ENCODE results near the gene IFNK.

IFNK gene

DNA sequence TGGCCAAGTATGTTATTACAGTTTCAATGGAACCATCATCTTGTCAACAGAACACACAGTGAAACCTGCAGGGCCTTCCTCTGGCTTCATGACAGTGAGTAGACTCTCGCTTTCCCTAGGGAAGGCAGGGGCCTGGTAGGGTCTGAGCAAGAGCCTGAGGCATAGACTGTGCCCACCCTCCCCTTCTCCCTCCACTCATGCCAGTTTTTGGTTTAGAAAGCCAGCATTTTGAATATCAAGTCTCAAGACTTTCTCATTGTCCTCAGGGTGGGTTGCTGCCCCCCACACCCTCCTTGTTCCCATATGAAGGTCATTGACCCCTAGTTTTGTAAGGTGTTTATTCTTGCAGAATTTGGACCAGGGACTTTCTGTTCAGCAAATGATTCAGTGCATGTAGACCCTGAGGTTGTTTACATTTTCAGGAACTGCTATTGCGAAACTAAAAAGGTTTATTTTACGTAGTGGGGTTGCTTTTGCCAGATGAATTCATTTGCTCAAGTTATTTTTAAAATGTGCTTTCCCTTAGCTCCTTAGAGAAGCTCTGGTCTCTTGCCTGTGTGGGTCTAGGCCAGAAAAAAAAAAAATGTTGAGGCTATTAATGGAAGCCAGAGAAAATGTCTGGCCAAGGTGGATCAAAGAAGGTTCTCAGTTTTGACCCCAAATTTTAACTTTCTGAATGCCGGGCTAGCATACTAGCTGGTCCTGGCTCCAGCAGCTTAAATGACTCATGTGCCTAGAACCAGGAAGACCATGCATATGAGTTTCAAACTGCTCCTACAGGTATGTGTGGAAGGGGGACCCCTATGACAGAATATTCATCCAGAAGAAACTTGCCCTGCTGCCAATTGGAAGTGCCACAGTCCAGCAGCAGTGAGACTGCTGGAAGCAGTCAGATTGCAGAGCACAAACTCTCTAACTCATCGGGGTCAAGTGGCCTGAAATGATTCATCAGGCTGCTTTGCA lies 15.7 kb downstream of the IFNK start:
- peak in 1 of 2 donors; percentile 55 for DNase-seq

DNA sequence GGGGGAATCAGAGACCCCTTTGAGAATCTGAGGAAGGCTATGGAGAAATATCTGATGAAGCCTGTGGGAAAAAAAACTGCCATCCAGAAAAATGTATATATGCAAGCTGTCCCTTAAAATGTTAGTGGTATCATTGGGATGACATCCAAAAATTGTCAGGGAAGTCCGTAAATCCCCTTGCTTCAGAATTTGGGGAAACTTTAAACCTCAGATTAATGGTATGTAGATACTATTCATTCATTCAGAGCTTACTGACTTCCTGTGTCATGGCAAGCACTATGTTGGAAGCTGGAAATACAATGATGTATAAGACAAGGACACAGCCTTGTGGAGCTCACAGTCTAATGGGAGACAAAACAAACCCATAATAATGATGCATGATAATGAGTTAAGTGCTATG lies 16.4 kb downstream of the IFNK start:
- DNase-seq, result no peak

DNA sequence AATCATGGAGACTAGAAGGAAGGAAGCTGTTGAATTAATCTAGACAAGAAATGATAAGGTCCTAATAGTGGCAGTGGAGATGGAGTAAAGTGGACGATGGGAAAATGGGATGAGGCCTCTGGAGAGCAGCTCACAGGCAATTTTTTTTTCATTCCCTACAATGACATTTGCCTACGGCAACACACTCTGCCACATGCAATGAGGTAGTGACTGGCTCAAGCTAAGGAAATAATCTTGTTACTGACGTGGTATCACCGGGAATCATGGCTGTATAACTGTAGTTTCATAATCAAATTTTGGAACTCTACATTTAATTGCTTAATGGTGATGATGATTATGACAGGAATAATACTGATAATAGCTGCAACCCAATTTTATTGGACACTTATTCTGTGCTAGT lies 17.6 kb downstream of the IFNK start:
- no peak for DNase-seq

DNA sequence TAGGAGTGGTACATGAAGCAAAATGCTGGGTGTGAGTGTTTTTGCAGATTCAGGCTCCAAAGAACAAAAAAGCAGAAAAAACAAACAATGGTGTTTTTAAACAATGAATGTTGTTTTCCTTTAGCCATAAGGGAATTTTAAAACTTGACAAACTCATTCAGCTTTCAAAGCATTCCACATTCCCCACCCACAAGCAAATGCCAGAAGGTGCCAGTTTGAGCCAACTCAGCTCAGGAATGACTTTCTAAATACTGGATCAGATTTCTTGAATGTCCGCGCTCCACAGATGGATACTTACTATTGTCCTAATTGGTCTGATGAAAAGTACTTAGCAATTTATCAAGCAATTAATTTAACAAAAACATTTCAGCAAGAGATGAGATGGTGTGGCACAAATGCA lies 18.4 kb downstream of the IFNK start:
- DNase-seq, result no peak

DNA sequence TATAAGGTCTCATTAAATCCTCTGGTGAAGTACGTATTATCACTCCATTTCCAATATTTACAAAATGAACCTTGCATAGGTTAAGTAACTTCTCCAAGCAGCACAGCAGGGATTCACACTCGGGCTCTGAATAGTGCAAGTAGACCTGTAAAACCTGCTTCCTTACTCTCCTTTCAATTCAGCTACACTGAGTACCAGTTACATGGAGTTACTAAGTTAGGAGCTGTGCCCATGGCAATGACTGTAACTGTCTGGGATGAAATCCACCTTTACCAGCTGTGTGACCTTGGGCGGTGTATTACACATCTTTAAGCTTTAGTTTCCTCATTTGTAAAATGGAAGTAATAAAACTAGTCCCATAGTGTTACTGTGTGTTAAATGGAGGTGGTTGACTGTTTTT lies 21.4 kb downstream of the IFNK start:
- no peak for DNase-seq

DNA sequence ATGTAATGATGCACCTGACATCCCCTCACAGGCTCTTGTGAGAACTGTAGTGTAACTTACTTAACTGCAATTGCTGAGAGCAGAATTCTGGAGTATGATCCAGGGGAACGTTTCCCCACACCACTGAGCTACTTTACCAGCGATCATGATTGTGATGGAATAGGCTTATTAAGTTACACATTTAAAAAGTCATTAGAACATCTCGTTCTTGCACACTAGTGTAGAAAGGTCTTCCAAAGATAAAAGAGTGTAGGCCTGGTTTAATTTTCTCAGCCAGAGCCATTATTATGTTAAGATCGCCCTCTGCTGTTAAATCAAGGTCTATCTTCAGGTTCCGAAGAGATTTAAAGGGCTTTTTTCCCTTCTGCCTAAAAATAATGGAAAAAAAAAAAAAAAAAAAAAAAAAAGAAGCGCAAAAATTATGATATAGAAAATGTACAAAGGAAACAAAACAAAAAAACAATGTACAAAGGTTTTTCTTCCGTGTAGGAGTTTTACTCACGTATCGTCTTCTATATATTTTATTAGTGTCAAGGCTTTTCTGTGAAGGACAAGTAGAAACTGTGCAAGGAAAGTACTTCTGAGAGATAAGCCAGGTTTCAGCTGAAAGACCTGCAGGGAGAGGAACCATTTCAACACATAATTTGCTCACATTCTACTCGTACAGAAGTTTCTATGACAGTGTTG lies 24.1 kb downstream of the IFNK start:
- peak in 1 of 2 donors; percentile 81 for DNase-seq

DNA sequence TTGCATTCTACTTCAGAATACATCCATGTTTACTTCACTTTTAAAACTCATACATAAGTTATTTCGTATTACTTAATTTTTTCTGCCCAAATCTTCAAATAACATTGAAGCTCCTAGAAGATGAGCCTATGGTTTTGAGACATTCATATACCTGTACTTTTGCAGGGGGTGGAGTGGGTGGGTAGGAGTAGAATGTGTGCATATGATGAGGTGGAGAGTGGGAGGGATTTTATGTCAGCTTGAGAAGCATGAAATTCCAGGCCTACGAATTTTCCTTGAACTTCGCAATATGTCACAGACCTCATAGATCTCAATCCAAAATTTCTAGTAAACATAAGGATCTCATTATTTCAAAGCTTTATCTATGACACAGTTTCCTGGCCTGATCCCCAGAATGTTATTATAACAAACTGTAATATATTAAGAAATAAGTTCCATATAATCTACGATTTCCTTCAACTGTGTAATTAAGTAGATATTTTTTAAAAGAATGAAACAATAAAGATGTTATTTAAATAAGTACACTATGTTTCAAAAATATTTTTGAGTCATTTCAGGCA lies 25.2 kb downstream of the IFNK start:
- no peak for DNase-seq

DNA sequence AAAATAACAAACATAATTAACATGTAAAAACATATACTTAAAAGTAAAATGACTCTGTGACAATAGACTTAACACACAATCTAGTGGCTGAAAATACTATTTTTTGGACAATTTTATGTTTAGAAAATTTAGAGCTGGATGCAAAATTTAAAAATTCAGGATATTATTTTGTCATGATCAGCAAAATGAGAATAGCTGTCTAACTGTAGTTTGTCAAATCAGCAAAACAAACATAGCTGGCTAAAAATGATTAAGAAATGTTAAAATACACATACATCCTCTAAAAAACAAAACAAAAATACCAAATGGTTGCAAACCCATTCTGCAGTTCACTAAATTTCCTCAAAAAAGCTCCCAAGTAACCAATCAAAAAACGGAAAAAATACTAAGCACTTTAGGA lies 30.6 kb downstream of the IFNK start:
- DNase-seq, result no peak

DNA sequence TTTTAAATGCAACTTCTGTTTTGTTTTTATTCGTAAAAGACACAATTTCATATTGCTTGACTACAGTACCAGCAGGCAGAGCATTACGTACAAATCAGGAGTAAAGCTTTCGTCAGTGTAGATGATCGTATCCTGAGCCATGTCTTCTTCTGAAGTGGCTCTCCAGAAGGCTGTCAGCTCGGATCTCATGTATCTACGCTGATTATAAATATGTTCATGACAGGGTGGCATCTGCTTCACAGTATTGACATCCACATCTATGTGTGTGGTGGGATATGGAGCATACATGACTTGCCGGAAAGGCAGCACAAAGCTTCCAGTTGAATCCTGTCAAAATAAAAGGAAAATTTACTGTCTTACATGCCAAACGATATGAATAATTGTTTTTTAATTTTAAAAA lies 32.4 kb downstream of the IFNK start:
- DNase-seq, result no peak

DNA sequence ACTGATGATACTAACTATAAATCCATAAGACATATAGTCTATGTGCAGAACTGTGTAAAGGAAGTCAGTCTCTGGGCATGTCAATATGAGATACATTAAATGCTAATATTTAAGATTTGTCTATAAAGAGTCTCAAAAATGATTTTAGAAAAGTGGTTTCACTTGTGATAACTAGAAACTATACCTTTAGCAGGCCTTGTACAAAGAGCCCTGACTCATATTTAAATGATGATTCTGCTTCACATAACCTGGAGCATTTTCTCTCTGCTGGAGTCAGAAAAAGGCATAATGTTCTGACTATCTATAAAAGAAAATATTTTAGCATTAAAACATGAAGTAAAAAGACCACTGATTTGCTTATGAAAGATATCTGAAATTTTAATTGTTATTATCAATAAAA lies 34.2 kb downstream of the IFNK start:
- no peak for DNase-seq

DNA sequence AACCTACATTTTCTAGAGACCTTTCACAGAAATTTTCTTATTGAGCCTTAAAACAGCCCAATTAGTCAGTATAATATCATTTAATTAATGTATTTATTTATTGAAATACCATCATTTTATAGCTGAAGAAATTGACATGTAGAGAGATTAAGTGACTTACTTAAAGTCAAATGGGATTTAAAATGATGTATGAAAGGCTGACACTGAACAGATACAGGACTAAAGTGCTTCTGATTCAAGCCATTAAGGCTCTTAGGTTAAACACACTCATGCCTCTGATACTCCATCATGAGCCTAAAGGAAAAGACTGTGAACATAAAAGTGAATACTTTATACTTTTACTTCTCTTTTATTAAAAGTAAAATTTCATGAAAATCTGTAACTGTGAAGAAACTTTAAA lies 36.4 kb downstream of the IFNK start:
- DNase-seq, result no peak

DNA sequence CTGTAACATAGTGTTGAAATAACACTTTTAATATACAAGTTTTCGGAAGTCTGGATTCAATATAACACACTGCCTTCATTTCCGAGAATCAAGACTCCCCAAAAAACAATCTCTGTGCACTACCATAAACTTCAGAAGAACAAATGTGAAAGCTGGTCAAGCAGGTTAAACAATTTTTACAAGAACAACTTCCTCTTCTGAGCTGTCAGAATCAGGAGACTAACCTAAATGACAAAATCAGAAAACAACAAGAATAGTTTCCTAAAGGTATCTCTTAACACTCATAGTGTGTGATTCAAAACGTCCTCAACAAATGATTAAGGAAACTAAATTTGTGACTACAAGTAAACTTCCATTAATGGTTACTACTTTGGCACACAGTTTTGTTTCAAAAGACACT lies 37.6 kb downstream of the IFNK start:
- DNase-seq, result no peak

DNA sequence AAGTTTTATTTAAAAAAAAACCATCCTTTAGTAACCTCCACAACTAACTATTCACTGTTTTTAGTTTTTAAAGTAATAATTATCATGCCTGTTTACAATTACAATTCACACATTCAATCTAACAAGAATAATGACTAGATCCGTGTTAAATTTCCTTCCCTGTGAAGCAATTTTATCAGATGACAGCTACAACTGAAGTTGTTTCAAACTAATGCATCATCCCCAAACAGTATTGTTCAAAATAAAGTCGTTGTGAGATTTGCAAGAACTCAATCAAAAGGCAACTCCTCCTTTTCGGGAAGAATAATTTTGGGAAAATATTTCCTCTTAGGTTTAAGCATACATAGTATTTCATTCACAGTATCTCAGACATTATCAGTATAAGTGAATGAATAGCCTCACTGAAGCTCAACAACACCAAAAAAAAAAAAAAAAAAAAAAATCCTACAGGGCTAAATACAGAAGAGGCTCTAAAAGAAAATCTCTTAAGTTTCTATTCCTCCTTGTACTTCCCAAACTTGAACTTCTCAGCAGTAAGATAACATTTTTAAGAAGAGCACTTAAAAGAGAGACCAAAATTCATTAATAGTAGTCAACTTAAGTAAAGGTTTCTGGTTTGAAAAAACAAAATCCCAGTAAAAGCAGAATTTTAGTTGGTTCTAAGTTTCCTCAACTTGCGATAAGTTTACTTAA lies 39.8 kb downstream of the IFNK start:
- DNase-seq, result no peak

DNA sequence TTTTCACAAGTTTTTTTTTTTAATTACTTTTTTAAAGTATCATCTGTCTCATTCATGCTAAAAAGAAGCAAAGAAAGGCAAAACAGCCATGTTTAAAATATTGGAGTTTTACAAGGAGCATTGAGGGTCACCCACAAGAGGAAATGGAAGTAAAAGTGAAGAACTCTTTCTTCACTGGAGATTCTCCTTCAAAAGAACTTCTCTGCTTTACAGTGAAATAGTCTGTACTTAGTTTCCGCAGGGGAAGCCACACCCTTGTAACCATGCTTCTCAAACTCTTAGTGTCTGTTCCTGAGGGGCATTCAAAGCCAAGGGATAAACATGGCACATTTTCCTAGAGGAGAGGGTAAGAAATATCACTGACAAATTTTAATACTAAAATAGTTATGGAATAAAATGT lies 40.6 kb downstream of the IFNK start:
- DNase-seq, result no peak

DNA sequence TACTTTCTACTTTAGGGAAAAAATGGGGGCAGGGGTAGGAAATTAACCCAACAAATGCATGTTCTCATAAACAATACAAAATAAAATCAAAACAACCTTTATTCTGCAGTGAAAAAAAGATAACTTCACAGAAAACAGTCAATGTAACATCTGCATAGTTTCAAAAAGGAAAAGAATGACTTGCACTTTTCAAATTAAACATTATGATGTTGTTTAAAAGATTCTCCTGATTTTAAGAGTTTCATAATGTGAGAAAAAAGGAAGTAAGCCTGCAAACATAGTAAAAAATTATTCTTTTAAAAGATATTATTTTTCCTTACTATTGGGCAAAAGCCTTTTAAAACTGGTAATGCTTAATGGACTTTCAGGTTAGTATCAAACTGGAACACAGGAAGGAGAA lies 41.6 kb downstream of the IFNK start:
- no peak for DNase-seq

DNA sequence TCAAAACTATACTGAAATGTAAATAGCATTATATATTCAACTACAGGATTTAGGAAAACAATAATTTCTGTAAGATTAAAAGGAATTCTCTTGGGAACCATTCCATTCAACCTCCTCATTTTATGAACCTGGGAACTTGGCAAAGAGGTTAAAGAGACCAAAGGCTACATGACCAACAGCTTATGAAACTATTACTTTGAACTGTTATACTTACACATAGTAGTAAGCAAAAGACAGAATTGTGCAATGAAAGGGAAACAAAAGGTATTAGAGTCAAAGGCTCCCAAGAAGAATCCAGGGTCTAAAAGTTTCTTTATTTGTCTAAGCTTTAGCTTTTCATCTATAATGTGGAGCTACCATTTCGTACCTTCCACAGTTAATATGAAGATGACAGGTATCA lies 42.0 kb downstream of the IFNK start:
- no peak for DNase-seq

DNA sequence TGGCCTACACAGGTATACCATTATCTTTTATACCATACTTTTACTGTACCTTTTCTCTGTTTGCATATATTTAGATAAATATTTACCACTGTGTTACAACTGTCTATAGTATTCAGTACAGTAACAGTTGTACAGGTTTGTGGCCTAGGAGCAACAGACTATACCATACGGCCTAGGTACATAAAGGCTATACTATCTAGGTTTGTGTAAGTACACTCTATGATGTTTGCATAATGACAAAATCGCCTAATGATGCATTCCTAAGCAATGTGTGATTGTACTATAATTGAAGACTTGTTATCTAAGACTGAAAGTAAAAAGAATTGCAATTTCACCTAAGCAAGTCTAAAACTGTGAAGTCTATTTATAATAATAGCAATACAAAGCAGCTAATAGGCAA lies 45.3 kb downstream of the IFNK start:
- no peak for DNase-seq

DNA sequence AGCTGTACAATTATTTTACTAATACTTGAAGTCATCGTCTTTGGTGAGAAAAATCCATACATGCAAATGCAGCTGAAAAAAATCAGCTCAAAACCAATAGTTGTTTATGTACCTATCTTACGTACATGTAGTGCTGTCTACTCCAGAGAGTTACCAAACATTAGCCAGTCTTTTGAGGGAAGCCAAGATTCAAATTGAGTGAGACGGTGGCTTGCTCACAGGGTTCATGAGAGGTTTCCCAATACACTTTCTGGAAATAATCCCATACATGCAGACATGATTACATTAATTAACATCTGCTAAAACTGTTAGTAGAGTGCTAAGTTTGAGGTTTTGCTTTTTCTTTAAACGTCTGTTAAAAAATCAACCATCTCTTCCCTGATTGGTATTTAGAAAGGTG lies 46.9 kb downstream of the IFNK start:
- DNase-seq, result no peak

DNA sequence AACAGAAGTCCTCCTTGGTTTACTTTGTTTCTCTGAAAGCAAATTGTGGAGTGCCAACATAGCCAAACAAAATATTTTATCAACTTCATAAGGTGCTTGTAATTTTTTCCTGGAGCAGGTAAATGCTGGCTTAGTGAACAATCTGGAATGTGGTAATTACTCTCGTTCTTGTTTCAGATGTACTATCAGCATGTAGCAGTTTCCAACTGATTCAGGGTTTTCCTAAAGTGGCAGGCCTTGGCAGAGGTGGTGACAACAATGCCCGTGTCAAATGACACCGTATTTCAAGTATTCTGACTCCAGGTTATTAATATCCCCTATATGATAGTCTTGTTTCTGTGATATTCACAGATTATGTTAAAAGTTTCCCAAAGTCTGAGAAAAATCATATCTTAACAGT lies 48.0 kb downstream of the IFNK start:
- DNase-seq, result no peak

DNA sequence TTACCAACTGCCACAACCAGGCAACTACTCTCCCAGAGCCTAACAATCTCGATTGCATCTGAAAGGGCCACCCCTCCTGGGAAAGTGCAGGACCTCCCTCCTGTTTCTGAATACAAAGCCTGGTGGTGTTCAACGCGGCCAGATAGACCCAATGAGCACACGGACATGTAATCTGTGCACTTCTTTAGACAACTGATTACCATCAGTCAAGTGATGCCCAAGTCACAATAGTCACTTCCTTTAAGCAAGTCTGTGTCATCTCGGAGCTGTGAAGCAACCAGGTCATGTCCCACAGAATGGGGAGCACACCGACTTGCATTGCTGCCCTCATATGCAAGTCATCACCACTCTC lies 48.5 kb downstream of the IFNK start:
- peak; percentile 46 to 64 for DNase-seq

DNA sequence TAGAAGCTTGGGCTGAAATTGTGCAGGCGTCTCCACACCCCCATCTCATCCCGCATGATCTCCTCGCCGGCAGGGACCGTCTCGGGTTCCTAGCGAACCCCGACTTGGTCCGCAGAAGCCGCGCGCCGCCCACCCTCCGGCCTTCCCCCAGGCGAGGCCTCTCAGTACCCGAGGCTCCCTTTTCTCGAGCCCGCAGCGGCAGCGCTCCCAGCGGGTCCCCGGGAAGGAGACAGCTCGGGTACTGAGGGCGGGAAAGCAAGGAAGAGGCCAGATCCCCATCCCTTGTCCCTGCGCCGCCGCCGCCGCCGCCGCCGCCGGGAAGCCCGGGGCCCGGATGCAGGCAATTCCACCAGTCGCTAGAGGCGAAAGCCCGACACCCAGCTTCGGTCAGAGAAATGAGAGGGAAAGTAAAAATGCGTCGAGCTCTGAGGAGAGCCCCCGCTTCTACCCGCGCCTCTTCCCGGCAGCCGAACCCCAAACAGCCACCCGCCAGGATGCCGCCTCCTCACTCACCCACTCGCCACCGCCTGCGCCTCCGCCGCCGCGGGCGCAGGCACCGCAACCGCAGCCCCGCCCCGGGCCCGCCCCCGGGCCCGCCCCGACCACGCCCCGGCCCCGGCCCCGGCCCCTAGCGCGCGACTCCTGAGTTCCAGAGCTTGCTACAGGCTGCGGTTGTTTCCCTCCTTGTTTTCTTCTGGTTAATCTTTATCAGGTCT lies 49.0 kb downstream of the IFNK start, which contains the start of gene C9orf72:
TSS of gene C9orf72 (minus strand) at position 564 of the 716 bp plus-strand sequence. CDS start 6,361 bp downstream, outside the sequence.
- DNase-seq, result peak; percentile 87 to 94
